HG03575 (cell line): ENCODE measurements around the gene AEN.
A peak's percentile ranks its signal among the peaks of the same experiment; 100 is the strongest.
"Not testable (repeated sequence)": the region's sequence is repeated elsewhere in the genome, so short reads cannot be mapped to it uniquely, and the experiment has no call there.

Source experiments
- ATAC-seq: cut with Tn5 transposase; IDR thresholded peaks from one replicate; pipeline ENCODE4 v1.9.1; 2021; ENCODE audit not compliant: unreplicated experiment, insufficient number of reproducible peaks, low FRiP score; ENCODE audit errors: extremely low read depth

The AEN gene

GRCh38 chr15:88628018-88628654 is 7.0 kb downstream of the AEN start:
- ATAC-seq, result no peak

DNA sequence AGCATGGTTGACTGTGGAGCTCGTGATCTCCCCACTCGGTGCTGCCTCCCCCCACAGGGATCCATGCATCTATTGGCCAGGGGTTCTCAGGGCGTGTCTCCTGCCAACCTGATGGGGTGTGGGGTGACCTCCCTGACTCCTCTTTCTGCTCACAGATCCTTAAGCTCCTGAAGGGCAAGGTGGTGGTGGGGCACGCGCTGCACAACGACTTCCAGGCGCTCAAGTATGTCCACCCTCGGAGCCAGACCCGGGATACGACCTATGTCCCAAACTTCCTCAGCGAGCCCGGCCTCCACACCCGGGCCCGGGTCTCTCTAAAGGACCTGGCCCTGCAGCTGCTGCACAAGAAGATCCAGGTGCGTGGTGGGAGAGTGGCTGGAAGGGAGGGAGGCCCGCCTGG is 7.9 kb downstream of the AEN start:
- ATAC-seq, result no peak

DNA sequence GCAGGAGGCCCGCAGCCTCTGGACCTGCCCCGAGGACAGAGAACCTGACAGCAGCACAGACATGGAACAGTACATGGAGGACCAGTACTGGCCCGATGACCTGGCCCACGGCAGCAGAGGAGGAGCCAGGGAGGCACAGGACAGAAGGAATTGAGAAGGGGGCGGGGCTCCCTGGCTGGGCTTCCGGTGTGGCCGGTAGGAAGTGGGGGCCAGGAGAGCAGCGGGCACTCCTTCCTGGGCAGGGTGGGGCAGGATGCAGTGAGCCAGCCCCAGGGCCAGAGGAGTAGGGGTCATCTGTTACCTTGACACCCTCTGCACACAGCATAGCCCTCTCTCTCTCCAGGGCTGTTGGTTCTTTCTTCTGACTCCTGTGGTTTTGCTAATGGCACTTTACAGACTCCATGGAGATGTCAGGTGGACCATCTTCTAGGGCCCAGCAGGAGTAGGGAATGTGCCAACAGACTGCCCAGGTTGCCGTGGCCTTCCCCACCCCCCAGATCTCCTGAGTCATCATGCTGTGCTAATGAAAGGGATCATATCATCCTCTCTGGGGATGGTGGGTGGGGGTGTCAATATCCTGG is 9.1 kb downstream of the AEN start:
- no peak for ATAC-seq

- ATAC-seq, result no peak
Observed at GRCh38 chr15:88630798-88631463, 9.8 kb downstream of the AEN start.

GRCh38 chr15:88631464-88632028 is 10.4 kb downstream of the AEN start:
- ATAC-seq, result no peak

DNA sequence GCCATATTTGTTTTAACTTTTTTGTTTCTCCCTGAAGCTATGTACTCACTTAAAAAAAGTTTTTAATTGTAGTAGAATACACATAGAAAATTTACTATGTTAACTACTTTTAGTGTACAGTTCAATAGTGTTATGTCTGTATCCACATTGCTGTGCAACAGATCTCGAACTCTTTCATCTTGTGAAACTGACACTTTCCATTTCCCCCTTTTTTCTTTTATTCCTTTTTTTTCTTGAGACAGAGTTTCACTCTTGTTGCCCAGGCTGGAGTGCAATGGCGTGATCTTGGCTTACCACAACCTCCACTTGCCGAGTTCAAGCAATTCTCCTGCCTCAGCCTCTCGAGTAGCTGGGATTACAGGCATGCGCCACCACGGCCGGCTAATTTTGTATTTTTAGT is 11.7 kb downstream of the AEN start:
- ATAC-seq, result not testable (repeated sequence)

- ATAC-seq, result no peak
Observed at GRCh38 chr15:88634449-88634848, 13.3 kb downstream of the AEN start.

GRCh38 chr15:88635318-88635717 is 14.2 kb downstream of the AEN start:
- peak; percentile 20 for ATAC-seq

DNA sequence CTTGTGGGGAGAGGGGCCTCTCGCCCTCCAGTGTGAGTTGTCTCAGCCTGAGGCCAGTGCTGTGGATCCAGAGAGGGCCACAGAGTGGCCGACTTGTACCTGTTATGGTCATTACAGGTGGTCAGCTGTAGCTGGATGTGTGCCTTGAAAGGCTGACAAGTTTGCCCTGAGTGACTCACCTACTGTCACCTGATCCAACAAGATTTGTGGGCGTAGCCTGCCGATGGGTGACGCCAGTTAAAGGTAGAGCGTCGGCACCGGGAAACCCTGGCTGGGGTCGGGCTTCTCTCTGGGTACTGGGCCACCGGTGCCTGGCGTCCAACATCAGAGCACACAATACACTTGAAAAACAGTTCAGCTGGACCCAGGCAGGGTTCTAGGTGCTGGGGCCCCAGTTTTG is 14.9 kb downstream of the AEN start:
- ATAC-seq, result no peak

GRCh38 chr15:88636654-88637053 is 15.5 kb downstream of the AEN start:
- ATAC-seq, result no peak

DNA sequence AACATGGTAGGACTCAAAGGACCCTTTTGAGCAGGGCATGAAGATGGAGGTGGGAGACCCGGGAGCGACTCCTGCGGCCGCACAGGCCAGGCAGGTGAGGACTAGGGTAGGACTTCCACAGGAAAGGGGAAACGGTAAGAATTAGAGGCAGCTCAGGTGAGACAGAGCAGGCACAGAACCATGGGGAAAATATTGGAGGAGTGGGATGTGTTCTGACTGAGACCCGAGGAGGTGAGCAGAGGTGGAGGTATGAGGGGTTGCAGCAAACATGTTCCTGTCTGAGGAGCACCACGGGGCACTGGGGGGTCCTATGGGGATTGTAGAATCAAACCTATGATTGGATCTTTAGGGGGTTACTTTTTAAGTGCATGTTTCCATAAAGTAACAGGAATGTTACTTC is 16.3 kb downstream of the AEN start:
- no peak for ATAC-seq

- ATAC-seq, result no peak
Observed at GRCh38 chr15:88637841-88638625, 16.9 kb downstream of the AEN start.

DNA sequence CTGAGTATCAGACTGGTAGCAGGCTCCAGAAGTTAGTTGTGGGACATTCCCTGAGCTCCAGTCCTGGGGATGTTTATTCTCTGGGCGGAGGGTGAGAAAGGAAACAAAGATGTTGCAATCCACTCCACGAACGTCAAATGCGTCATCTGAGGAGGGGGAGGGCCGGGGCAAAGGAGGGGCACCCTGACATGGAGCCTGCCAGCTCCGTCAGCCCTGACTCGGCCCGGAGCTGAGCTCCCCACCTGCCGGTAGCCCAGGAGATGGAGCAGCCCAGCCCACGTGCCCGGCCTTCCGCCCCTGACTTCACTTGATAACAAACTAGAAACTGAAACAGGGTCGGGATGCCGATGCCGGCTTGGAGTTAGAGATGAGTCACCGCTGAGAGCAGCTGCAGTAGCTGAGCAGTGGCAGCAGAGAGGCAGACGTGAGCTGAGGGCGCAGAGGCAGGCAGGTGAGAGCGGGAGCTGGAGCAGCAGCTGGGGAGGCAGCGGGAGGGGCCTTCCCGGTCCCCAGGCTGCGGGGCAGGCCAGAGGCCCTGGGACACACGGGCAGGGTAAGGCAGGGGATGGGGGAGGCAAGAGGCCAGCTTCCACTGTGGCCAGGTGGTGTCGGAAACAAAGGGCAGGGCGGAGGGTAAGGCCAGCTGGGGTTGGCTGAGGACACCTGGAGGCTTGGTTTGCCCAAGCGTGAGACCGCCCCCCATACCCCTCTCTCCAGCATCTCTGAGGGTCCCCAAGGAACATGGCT is 17.7 kb downstream of the AEN start, which contains the start of gene ISG20:
ISG20 (plus strand) TSS at position 391 of the 747 bp plus-strand sequence; CDS start at position 742, 351 bp downstream.
- ATAC-seq, result peak; percentile 59

DNA sequence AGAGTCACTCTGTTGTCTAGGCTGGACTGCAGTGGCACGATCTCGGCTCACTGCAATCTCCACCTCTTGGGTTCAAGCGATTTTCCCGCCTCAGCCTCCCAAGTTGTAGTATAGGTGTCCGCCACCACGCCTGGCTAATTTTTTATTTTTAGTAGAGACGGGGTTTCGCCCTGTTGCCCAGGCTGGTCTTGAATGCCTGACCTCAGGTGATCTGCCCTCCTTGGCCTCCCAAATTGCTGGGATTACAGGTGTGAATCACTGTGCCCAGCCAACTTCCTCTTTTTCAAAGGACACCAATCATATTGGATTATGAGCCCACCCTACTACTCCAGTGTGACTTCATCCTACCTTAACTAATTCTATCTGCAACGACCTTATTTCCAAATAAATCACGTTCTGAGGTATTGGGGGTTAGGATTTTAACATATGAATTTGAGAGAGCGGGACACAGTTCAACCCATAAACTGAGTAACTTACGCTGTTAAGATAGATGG is 20.9 kb downstream of the AEN start:
- no peak for ATAC-seq

DNA sequence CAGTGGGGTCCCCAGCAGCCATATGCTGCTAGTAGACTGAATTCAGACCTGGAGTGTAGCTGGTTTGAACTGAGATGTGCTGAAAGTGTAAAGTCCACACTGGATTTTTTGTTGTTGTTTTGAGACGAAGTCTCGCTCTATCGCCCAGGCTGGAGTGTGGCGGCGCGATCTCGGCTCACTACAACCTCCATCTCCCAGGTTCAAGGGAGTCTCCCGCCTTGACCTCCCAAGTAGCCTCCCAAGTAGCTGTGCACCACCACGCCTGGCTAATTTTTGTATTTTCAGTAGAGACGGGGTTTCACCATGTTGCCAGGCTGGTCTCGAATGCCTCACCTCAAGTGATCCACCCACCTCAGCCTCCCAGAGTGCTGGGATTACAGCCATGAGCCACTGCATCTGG is 21.4 kb downstream of the AEN start:
- ATAC-seq, result not testable (repeated sequence)

DNA sequence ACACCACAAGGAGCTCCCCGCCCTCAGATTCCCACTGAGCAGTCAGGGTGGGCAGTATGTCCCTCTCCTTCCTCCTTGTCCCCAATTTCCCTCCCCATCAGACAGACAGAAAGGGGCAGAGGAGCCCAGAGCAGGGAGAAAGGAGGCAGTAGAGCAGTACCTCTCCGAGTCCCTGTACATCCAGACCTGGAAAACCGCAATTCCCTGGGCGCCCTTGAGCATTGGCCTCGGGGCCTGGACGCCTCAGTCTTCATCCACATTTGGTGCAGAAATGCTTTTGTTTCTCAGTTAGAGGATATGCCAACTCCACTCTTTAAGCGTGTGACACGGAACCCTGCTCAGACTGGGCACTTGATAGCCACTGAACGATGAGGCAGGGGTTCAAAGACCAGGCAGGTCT is 23.6 kb downstream of the AEN start:
- no peak for ATAC-seq

- ATAC-seq, result no peak
Observed at GRCh38 chr15:88645171-88646087, 24.3 kb downstream of the AEN start.

GRCh38 chr15:88646088-88646405 is 24.9 kb downstream of the AEN start:
- ATAC-seq, result no peak
